ENCODE data around the gene MYRF. TPM values are rescaled to one million over a fixed set of nuclear protein-coding genes. Genes with fewer than 3 reads are reported as not detected.

Gene MYRF
- total RNA-seq, 1 donor from 2014 or later = 39.5 TPM

GRCh38 chr11:61784506-61784805 is 32.0 kb downstream of the MYRF start:
- FAIRE-seq = no peak
- Histone ChIP-seq H3K4me2 (ENCODE audit: low read length) (no peak overlapping the region), H3K27ac (ENCODE audit: low read depth, low read length) (peak overlapping the region; percentile 27), H3K36me3 (ENCODE audit: insufficient read depth, low read length) (peaks cover 18% of the 10 kb centered on the region), H3K27me3 (ENCODE audit: insufficient read depth, low read length) (no peaks in the 10 kb centered on the region), H3K9ac (ENCODE audit: low read length) (peak overlapping the region; percentile 10), H3K4me3 (ENCODE audit: insufficient read depth, low read depth, low read length) (no peak overlapping the region), H2AFZ (ENCODE audit: low read depth, low read length) (no peak overlapping the region), H3K9me3 (ENCODE audit: insufficient read depth, low read depth, low read length) (no peaks in the 10 kb centered on the region), H3K4me1 (ENCODE audit: insufficient read depth, low read length) (peaks cover 16% of the 10 kb centered on the region), H4K20me1 (ENCODE audit: insufficient read depth, low read length) (peaks cover 35% of the 10 kb centered on the region), H3K79me2 (ENCODE audit: insufficient read depth, low read length) (peaks cover 4% of the 10 kb centered on the region)
- Mint-ChIP-seq H3K4me1 (ENCODE audit: low read depth, unreplicated experiment) (peaks cover 26% of the 10 kb centered on the region), H3K36me3 (ENCODE audit: low read depth, unreplicated experiment) (peaks cover 20% of the 10 kb centered on the region), H3K9me3 (ENCODE audit: unreplicated experiment) (no peaks in the 10 kb centered on the region), H3K4me3 (ENCODE audit: unreplicated experiment) (no peak overlapping the region), H3K27me3 (ENCODE audit: low read depth, unreplicated experiment) (no peaks in the 10 kb centered on the region), H3K27ac (ENCODE audit: unreplicated experiment) (peak overlapping the region; percentile 88)
- DNase-seq (ENCODE audit: low read depth) = no peak
- TF ChIP-seq CTCF (IDR thresholded peaks at IDR 0.05; ENCODE audit: insufficient read depth, low read depth, low read length) (no peak), EZH2 (IDR thresholded peaks at IDR 0.05; ENCODE audit: insufficient read depth, low read length) (no peak)

GRCh38 chr11:61785837-61786402 is 33.5 kb downstream of the MYRF start:
- Mint-ChIP-seq H3K36me3 (ENCODE audit: low read depth, unreplicated experiment) (peaks cover 24% of the 10 kb centered on the region), H3K4me1 (ENCODE audit: low read depth, unreplicated experiment) (peaks cover 26% of the 10 kb centered on the region), H3K27ac (ENCODE audit: unreplicated experiment) (no peak overlapping the region), H3K27me3 (ENCODE audit: low read depth, unreplicated experiment) (no peaks in the 10 kb centered on the region), H3K9me3 (ENCODE audit: unreplicated experiment) (no peaks in the 10 kb centered on the region), H3K4me3 (ENCODE audit: unreplicated experiment) (peak overlapping the region; percentile 45)
- Histone ChIP-seq H4K20me1 (ENCODE audit: insufficient read depth, low read length) (peaks cover 35% of the 10 kb centered on the region), H3K27ac (ENCODE audit: low read depth, low read length) (no peak overlapping the region), H3K9me3 (ENCODE audit: insufficient read depth, low read depth, low read length) (no peaks in the 10 kb centered on the region), H3K9ac (ENCODE audit: low read length) (no peak overlapping the region), H3K4me3 (ENCODE audit: insufficient read depth, low read depth, low read length) (no peak overlapping the region), H2AFZ (ENCODE audit: low read depth, low read length) (no peak overlapping the region), H3K4me1 (ENCODE audit: insufficient read depth, low read length) (peaks cover 16% of the 10 kb centered on the region), H3K27me3 (ENCODE audit: insufficient read depth, low read length) (no peaks in the 10 kb centered on the region), H3K4me2 (ENCODE audit: low read length) (no peak overlapping the region), H3K79me2 (ENCODE audit: insufficient read depth, low read length) (peaks cover 17% of the 10 kb centered on the region), H3K36me3 (ENCODE audit: insufficient read depth, low read length) (peaks cover 24% of the 10 kb centered on the region)
- FAIRE-seq = no peak
- DNase-seq (ENCODE audit: low read depth) = no peak
- TF ChIP-seq EZH2 (IDR thresholded peaks at IDR 0.05; ENCODE audit: insufficient read depth, low read length) = no peak
- no peak for TF ChIP-seq CTCF (IDR thresholded peaks at IDR 0.05; ENCODE audit: insufficient read depth, low read depth, low read length)

- H3K4me3 Mint-ChIP-seq (ENCODE audit: unreplicated experiment) = no peak overlapping the region
Measured at GRCh38 chr11:61787928-61788491, 35.6 kb downstream of the MYRF start.

More at GRCh38 chr11:61787928-61788491, 35.6 kb downstream of the MYRF start:
- Histone ChIP-seq H3K27ac (ENCODE audit: low read depth, low read length) (no peak overlapping the region), H3K9me3 (ENCODE audit: insufficient read depth, low read depth, low read length) (no peaks in the 10 kb centered on the region), H4K20me1 (ENCODE audit: insufficient read depth, low read length) (peaks cover 26% of the 10 kb centered on the region), H3K27me3 (ENCODE audit: insufficient read depth, low read length) (no peaks in the 10 kb centered on the region), H3K79me2 (ENCODE audit: insufficient read depth, low read length) (peaks cover 37% of the 10 kb centered on the region), H3K4me1 (ENCODE audit: insufficient read depth, low read length) (peaks cover 22% of the 10 kb centered on the region), H3K4me2 (ENCODE audit: low read length) (no peak overlapping the region), H2AFZ (ENCODE audit: low read depth, low read length) (no peak overlapping the region), H3K4me3 (ENCODE audit: insufficient read depth, low read depth, low read length) (no peak overlapping the region), H3K36me3 (ENCODE audit: insufficient read depth, low read length) (peaks cover 24% of the 10 kb centered on the region), H3K9ac (ENCODE audit: low read length) (no peak overlapping the region)
- DNase-seq (ENCODE audit: low read depth) (peak; percentile 26), FAIRE-seq (no peak)
- Mint-ChIP-seq H3K27ac (ENCODE audit: unreplicated experiment) (peak overlapping the region; percentile 26), H3K27me3 (ENCODE audit: low read depth, unreplicated experiment) (no peaks in the 10 kb centered on the region), H3K4me1 (ENCODE audit: low read depth, unreplicated experiment) (peaks cover 22% of the 10 kb centered on the region), H3K36me3 (ENCODE audit: low read depth, unreplicated experiment) (peaks cover 24% of the 10 kb centered on the region), H3K9me3 (ENCODE audit: unreplicated experiment) (no peaks in the 10 kb centered on the region)
- TF ChIP-seq CTCF (IDR thresholded peaks at IDR 0.05; ENCODE audit: insufficient read depth, low read depth, low read length) (peak; percentile 59), EZH2 (IDR thresholded peaks at IDR 0.05; ENCODE audit: insufficient read depth, low read length) (no peak)
